H1 (cell line): ENCODE measurements around the gene CLIP4. TPM values are rescaled to one million over a fixed set of nuclear protein-coding genes. Genes with fewer than 3 reads are reported as not detected.

ENCODE experiments used
- CTCF ChIA-PET: fragments of 300-600 bp; sonication (Branson Sonifier 250); formaldehyde crosslinking; loops from one replicate; lab custom pipeline; 2021; ENCODE audit not compliant: partially characterized antibody; lab: Charles Lee
- POLR2A ChIA-PET: fragments of 300-600 bp; sonication (Branson Sonifier 250); formaldehyde crosslinking; loops from one replicate; lab custom pipeline; 2021; ENCODE audit warnings: inconsistent platforms; ENCODE audit not compliant: partially characterized antibody; lab: Charles Lee
- DNase-seq, 2 experiments: peaks; one replicate each; pipeline versions ENCODE4 v3.0.0 to v3.0.0-alpha.2; 2010 to 2022; ENCODE audit warnings: low spot score in 2 of 2, low read depth in 1 of 2, mixed read lengths in 1 of 2
- FAIRE-seq: peaks from 2 replicates; lab custom pipeline; 2011; peaks lifted over from hg19 to GRCh38; lab: Jason Lieb, UNC
- H2AFZ ChIP-seq: 2 replicates; pipeline ENCODE4 v1.8.1; 2012; ENCODE audit warnings: low read length, inconsistent platforms
- H2AK5ac ChIP-seq: 2 replicates; pipeline ENCODE4 v1.6.1; 2013; ENCODE audit warnings: low read depth, low read length
- H2BK120ac ChIP-seq: replicated peaks from 2 replicates; pipeline ENCODE3; 2013; ENCODE audit warnings: low read depth, low read length, inconsistent platforms
- H2BK12ac ChIP-seq: 2 replicates; pipeline ENCODE4 v1.6.1; 2013; ENCODE audit warnings: low read depth, low read length
- H2BK15ac ChIP-seq: 2 replicates; pipeline ENCODE4 v1.6.1; 2013; ENCODE audit warnings: low read length
- H2BK20ac ChIP-seq: 2 replicates; pipeline ENCODE4 v1.6.1; 2013; ENCODE audit warnings: low read length
- H2BK5ac ChIP-seq: 2 replicates; pipeline ENCODE4 v1.6.1; 2013; ENCODE audit warnings: low read depth, low read length
- H3K14ac ChIP-seq: 2 replicates; pipeline ENCODE4 v1.6.1; 2013; ENCODE audit warnings: inconsistent platforms; ENCODE audit not compliant: insufficient read length
- H3K18ac ChIP-seq: 2 replicates; pipeline ENCODE4 v1.6.1; 2013; ENCODE audit warnings: low read length; ENCODE audit errors: extremely low read depth
- H3K23ac ChIP-seq: 2 replicates; pipeline ENCODE4 v1.6.1; 2013; ENCODE audit warnings: inconsistent platforms; ENCODE audit not compliant: insufficient read length
- H3K23me2 ChIP-seq: 2 replicates; pipeline ENCODE4 v1.6.1; 2013; ENCODE audit warnings: low read depth, low read length
- H3K27ac ChIP-seq: 2 replicates; pipeline ENCODE4 v1.6.1; 2011; ENCODE audit warnings: low read depth, low read length, inconsistent platforms
- H3K27me3 ChIP-seq, 4 experiments: replicated peaks in 1 of 4; 1 replicate in 1 of 4; 2 replicates in 3 of 4; pipeline versions ENCODE4 v1.6.1 to v1.8.1; 2011 to 2013; ENCODE audit warnings: low read length in 3 of 4, mild to moderate bottlenecking in 3 of 4, inconsistent platforms in 2 of 4, mixed read lengths in 2 of 4, moderate library complexity in 1 of 4; ENCODE audit not compliant: control insufficient read depth in 3 of 4, insufficient read depth in 3 of 4; ENCODE audit errors: extremely low read depth in 1 of 4
- H3K36me3 ChIP-seq, 4 experiments: 2 replicates each; pipeline versions ENCODE4 v1.6.1 to v1.8.1; 2011 to 2013; ENCODE audit warnings: mild to moderate bottlenecking in 4 of 4, low read length in 3 of 4, moderate library complexity in 2 of 4, control low read depth in 1 of 4, inconsistent platforms in 1 of 4; ENCODE audit not compliant: insufficient read depth in 4 of 4, control insufficient read depth in 2 of 4
- H3K4ac ChIP-seq: replicated peaks from 2 replicates; pipeline ENCODE3; 2013; ENCODE audit warnings: low read length, low read depth, mixed read lengths, inconsistent platforms; ENCODE audit not compliant: insufficient read length
- H3K4me1 ChIP-seq, 4 experiments: replicated peaks in 1 of 4; 1 replicate in 1 of 4; 2 replicates in 3 of 4; pipeline versions ENCODE4 v1.6.1 to v1.8.1; 2011 to 2013; ENCODE audit warnings: low read length in 3 of 4, inconsistent platforms in 2 of 4, mixed read lengths in 1 of 4; ENCODE audit not compliant: insufficient read depth in 4 of 4, control insufficient read depth in 3 of 4
- H3K4me2 ChIP-seq, 2 experiments: 2 replicates each; pipeline versions ENCODE4 v1.6.1 to v1.8.1; 2011 to 2013; ENCODE audit warnings: low read depth in 2 of 2, low read length in 2 of 2, control low read depth in 1 of 2, inconsistent platforms in 1 of 2, mild to moderate bottlenecking in 1 of 2; ENCODE audit not compliant: insufficient read depth in 1 of 2
- H3K4me3 ChIP-seq, 4 experiments: fragments of 200-600, 300-600 bp in 1 of 4; sonication (generic), shearing (Covaris generic), sonication (Bioruptor Twin) in 1 of 4; 2 replicates each; pipeline versions ENCODE4 v1.5.1 to v1.8.1; 2011 to 2016; ENCODE audit warnings: low read length in 4 of 4, low read depth in 3 of 4, control low read depth in 2 of 4, inconsistent platforms in 2 of 4, mild to moderate bottlenecking in 2 of 4, mixed read lengths in 1 of 4, moderate library complexity in 1 of 4; ENCODE audit not compliant: insufficient read depth in 2 of 4; ENCODE audit errors: extremely low read depth in 1 of 4
- H3K56ac ChIP-seq: replicated peaks from 2 replicates; pipeline ENCODE3; 2013; ENCODE audit warnings: low read depth, mild to moderate bottlenecking, mixed read lengths, low read length, inconsistent platforms; ENCODE audit not compliant: insufficient read length
- H3K79me1 ChIP-seq: 2 replicates; pipeline ENCODE4 v1.6.1; 2013; ENCODE audit warnings: low read depth, low read length, control low read depth
- H3K79me2 ChIP-seq, 2 experiments: 2 replicates each; pipeline versions ENCODE4 v1.6.1 to v1.8.1; 2012 to 2013; ENCODE audit warnings: low read length in 2 of 2, mild to moderate bottlenecking in 2 of 2, inconsistent platforms in 1 of 2; ENCODE audit not compliant: insufficient read depth in 2 of 2, control insufficient read depth in 1 of 2
- H3K9ac ChIP-seq, 4 experiments: replicated peaks in 1 of 4; 1 replicate in 1 of 4; 2 replicates in 3 of 4; pipeline versions ENCODE4 v1.6.1 to v1.8.1; 2011 to 2013; ENCODE audit warnings: low read depth in 3 of 4, low read length in 3 of 4, control low read depth in 2 of 4, mild to moderate bottlenecking in 2 of 4, moderate library complexity in 2 of 4, inconsistent platforms in 1 of 4; ENCODE audit errors: extremely low read depth in 1 of 4
- H3K9me3 ChIP-seq, 2 experiments: 2 replicates each; pipeline versions ENCODE4 v1.6.1 to v1.8.1; 2012 to 2013; ENCODE audit warnings: mild to moderate bottlenecking in 2 of 2, moderate library complexity in 2 of 2, control low read depth in 1 of 2, inconsistent platforms in 1 of 2, low read depth in 1 of 2, low read length in 1 of 2, mixed read lengths in 1 of 2; ENCODE audit not compliant: insufficient read depth in 2 of 2
- H4K20me1 ChIP-seq, 2 experiments: replicated peaks in 1 of 2; 2 replicates each; pipeline versions ENCODE3 to v1.8.1; 2011 to 2013; ENCODE audit warnings: inconsistent platforms in 2 of 2, low read length in 2 of 2, mild to moderate bottlenecking in 1 of 2; ENCODE audit not compliant: insufficient read depth in 2 of 2, control insufficient read depth in 1 of 2
- H4K5ac ChIP-seq: 2 replicates; pipeline ENCODE4 v1.6.1; 2013; ENCODE audit warnings: low read length, low read depth, mixed read lengths, inconsistent platforms; ENCODE audit not compliant: insufficient read length
- H4K8ac ChIP-seq: 2 replicates; pipeline ENCODE4 v1.8.0; 2013; ENCODE audit warnings: mild to moderate bottlenecking, moderate library complexity, low read length, inconsistent platforms; ENCODE audit not compliant: insufficient read depth; ENCODE audit errors: extremely low read depth
- H4K91ac ChIP-seq: replicated peaks from 2 replicates; pipeline ENCODE3; 2013; ENCODE audit warnings: low read length, mixed read lengths, inconsistent platforms; ENCODE audit not compliant: insufficient read length
- BRCA1 ChIP-seq: IDR thresholded peaks from 2 replicates; pipeline ENCODE4 v1.6.1; 2012; ENCODE audit warnings: low read depth, low read length, improper control_type of control experiment
- E2F6 ChIP-seq: IDR thresholded peaks from 2 replicates; pipeline ENCODE4 v1.6.1; 2012; ENCODE audit warnings: inconsistent platforms
- EZH2 ChIP-seq: fragments of 200-600 bp; sonication (generic); IDR thresholded peaks from 2 replicates; pipeline ENCODE4 v1.7.1; 2012; ENCODE audit warnings: low read depth, mild to moderate bottlenecking, moderate library complexity, low read length, inconsistent platforms; ENCODE audit not compliant: severe bottlenecking
- HDAC2 ChIP-seq, 2 experiments: fragments of 300-600 bp in 1 of 2; sonication (generic) in 1 of 2; IDR thresholded peaks; 2 replicates each; pipeline ENCODE4 v1.6.1; 2011 to 2012; ENCODE audit warnings: low read depth in 2 of 2, low read length in 2 of 2, mild to moderate bottlenecking in 2 of 2, moderate library complexity in 2 of 2, borderline replicate concordance in 1 of 2, inconsistent platforms in 1 of 2
- JUND ChIP-seq: IDR thresholded peaks from 2 replicates; pipeline ENCODE4 v1.6.1; 2011; ENCODE audit warnings: mild to moderate bottlenecking, improper control_type of control experiment, low read length
- SIN3A ChIP-seq, 2 experiments: IDR thresholded peaks in 1 of 2; conservative IDR thresholded peaks in 1 of 2; 2 replicates each; pipeline ENCODE4 v1.6.1; 2011 to 2012; ENCODE audit warnings: low read length in 2 of 2, improper control_type of control experiment in 1 of 2, low read depth in 1 of 2, mild to moderate bottlenecking in 1 of 2
- SIX5 ChIP-seq: IDR thresholded peaks from 2 replicates; pipeline ENCODE4 v1.6.1; 2011; ENCODE audit warnings: mild to moderate bottlenecking, low read depth, low read length
- SUZ12 ChIP-seq: fragments of 200-600 bp; sonication (generic); IDR thresholded peaks from 2 replicates; pipeline ENCODE4 v1.6.1; 2012; ENCODE audit warnings: mild to moderate bottlenecking, inconsistent platforms, low read length, moderate library complexity, mixed read lengths
- WGBS, 2 experiments: shearing (Covaris generic) in 1 of 2; methylation state at CpG; one replicate each; pipeline versions ENCODE4 v1.1.6 to v1.1.7; 2013 to 2015; ENCODE audit warnings: low lambda C conversion rate in 2 of 2, mixed read lengths in 2 of 2, inconsistent platforms in 1 of 2, low coverage in 1 of 2, missing lambda C conversion rate in 1 of 2; ENCODE audit not compliant: insufficient replicate concordance in 2 of 2, insufficient coverage in 1 of 2, insufficient read length in 1 of 2; ENCODE audit errors: extremely low coverage in 1 of 2, missing lambda C conversion rate in 1 of 2; 5-methylcytosine and 5-hydroxymethylcytosine counted together
- long read RNA-seq, 2 experiments: library from RNA in 1 of 2; library from capped mRNA in 1 of 2; stranded (forward); transcript quantifications; one replicate each; pipeline ENCODE4 v2.0.0, GENCODE V29; 2021; ENCODE audit warnings: inconsistent platforms in 1 of 2
- polyA minus RNA-seq, 3 experiments: library from RNA; depleted of rRNA, polyadenylated mRNA; stranded (reverse); fragments of >200 nt; gene quantifications; 1 replicate in 2 of 3; 2 replicates in 1 of 3; pipeline ENCODE4 v1.2.3, GENCODE V29; 2011
- polyA plus RNA-seq, 7 experiments: library from polyadenylated mRNA; depleted of rRNA in 3 of 7; stranded (reverse) in 5 of 7; unstranded in 2 of 7; fragments of >200 nt in 5 of 7; fragments of 200-250 nt in 2 of 7; gene quantifications; 1 replicate in 5 of 7; 2 replicates in 1 of 7; 4 replicates in 1 of 7; pipeline versions ENCODE4 v1.2.1 to v1.2.3, GENCODE V29; 2011 to 2013; ENCODE audit warnings: missing spikeins in 2 of 7, mixed read lengths in 2 of 7
- total RNA-seq: library from RNA; stranded (reverse); fragmentation: NEBNext Ultra II Directional; extraction: Animal tissue kit (Norgen Biotek cat#: 25700); gene quantifications from 2 replicates; pipeline ENCODE4 v1.2.1, GENCODE V29; 2021

CLIP4 gene
- total RNA-seq (0.09 TPM in 1 of 2 replicates, not detected in the other), polyA plus RNA-seq (2011; rRNA removed) (0.02 and 0.08 TPM in 2 replicates), polyA minus RNA-seq (2011; rRNA and poly(A)+ RNA removed) (0.16 and 0.17 TPM in 2 replicates)
- 0.05 TPM for polyA plus RNA-seq (2011; cell fraction: cytosol; rRNA removed)
- 0.26 TPM for polyA plus RNA-seq (2011; cell fraction: nucleus; rRNA removed)
- 0.05 to 0.37 TPM (median 0.16 TPM) in 4 replicates for polyA plus RNA-seq (2012, experiment 1 of 2)
- 0.09 TPM for polyA plus RNA-seq (2012, experiment 2 of 2)
- 0.08 TPM for polyA plus RNA-seq (2013, experiment 1 of 2)
- 0.09 TPM for polyA plus RNA-seq (2013, experiment 2 of 2)
- not detected for polyA minus RNA-seq (2011; cell fraction: cytosol; rRNA and poly(A)+ RNA removed)
- 0.70 TPM for polyA minus RNA-seq (2011; cell fraction: nucleus; rRNA and poly(A)+ RNA removed)
- long read RNA-seq, experiment 1: 0 reads
- long read RNA-seq, experiment 2: 0 reads

- H3K79me1 ChIP-seq: no peaks in the 10 kb centered on the region
- peaks cover 6% of the 10 kb centered on the region; the same call in 1 of the 2 replicates for H3K23me2 ChIP-seq
- no peak within 1 kb of the TSS for H3K14ac ChIP-seq
- H2BK120ac ChIP-seq: no peak within 1 kb of the TSS
- peak within 1 kb of the TSS; percentile 50; the same call in 1 of the 2 replicates for H2BK12ac ChIP-seq
- H2BK20ac ChIP-seq: no peak within 1 kb of the TSS
- no peak within 1 kb of the TSS for H3K18ac ChIP-seq
- H3K9ac ChIP-seq: peak within 1 kb of the TSS in 1 of 4 experiments; percentile 38; a peak in 2 of 7 replicates
- H2AFZ ChIP-seq: peak within 1 kb of the TSS; percentile 70; the same call in 1 of the 2 replicates
- ChIA-PET POLR2A (no interaction called here), CTCF (interaction anchor here (0.5 kb wide), 1 partner anchor 176 kb away, joined by 3 read pairs; no protein-coding TSS in a partner anchor)
- peaks cover 0 to 5% (median 0%) of the 10 kb centered on the region in 4 experiments; a peak in 1 of 7 replicates for H3K4me1 ChIP-seq
- H3K4ac ChIP-seq: no peak within 1 kb of the TSS
- peak within 1 kb of the TSS; percentile 37 to 61 (median 44) for H3K4me3 ChIP-seq
- peaks cover 0 to 2% of the 10 kb centered on the region in 2 experiments for H4K20me1 ChIP-seq
- no peak within 1 kb of the TSS for H3K56ac ChIP-seq
- no peak within 1 kb of the TSS for H4K91ac ChIP-seq
- FAIRE-seq (no peak), DNase-seq (peak in 1 of 2 experiments; percentile 60)
- no peak within 1 kb of the TSS for H4K5ac ChIP-seq
- no peaks in the 10 kb centered on the region for H3K79me2 ChIP-seq
- peaks cover 34 to 44% (median 42%) of the 10 kb centered on the region in 4 experiments for H3K27me3 ChIP-seq
- no peaks in the 10 kb centered on the region for H3K9me3 ChIP-seq
- WGBS, 2 experiments: 16% methylated on average over 30 of the region's 76 CpGs; no CpG with 5 or more reads in 1 of the 2 experiments
- no peak within 1 kb of the TSS for H3K23ac ChIP-seq
- H4K8ac ChIP-seq: peak within 1 kb of the TSS; percentile 79
- no peak within 1 kb of the TSS for H2AK5ac ChIP-seq
- H3K36me3 ChIP-seq: no peaks in the 10 kb centered on the region; a peak in 1 of 8 replicates
- peak within 1 kb of the TSS; percentile 79 to 82 for H3K4me2 ChIP-seq
- no peak within 1 kb of the TSS for H2BK5ac ChIP-seq
- no peak within 1 kb of the TSS for H3K27ac ChIP-seq
- H2BK15ac ChIP-seq: no peak within 1 kb of the TSS
- TF ChIP-seq E2F6 (0 out of 2 replicates have a peak, but pooled peaks have one; percentile 18), JUND (no peak), BRCA1 (no peak), SUZ12 (peak; percentile 64), EZH2 (peak; percentile 13), SIN3A (conservative IDR thresholded peaks at IDR 0.05 in 1 of 2, IDR thresholded peaks at IDR 0.05 in 1 of 2; ENCODE audit: low read depth in 1 of 2, low read length in 2 of 2) (no peak), SIX5 (no peak), HDAC2 (IDR thresholded peaks at IDR 0.05; ENCODE audit: borderline replicate concordance in 1 of 2, low read depth in 2 of 2, low read length in 2 of 2) (peak in 1 of 2 experiments; percentile 50; a peak in 1 of 4 replicates)
Observed at GRCh38 chr2:29114946-29115609, at the start of gene CLIP4. Gene CLIP4, plus strand, starts transcription at chr2:29115415. Its CDS starts 5,974 bp downstream, at chr2:29121389.
